Liver (tissue), 9 donors: ENCODE measurements around the gene GNG2. TPM values are rescaled to one million over a fixed set of nuclear protein-coding genes. Genes with fewer than 3 reads are reported as not detected.

Source experiments
- DNase-seq: peaks from one replicate; pipeline ENCODE4 v3.0.0-alpha.2; 2017; ENCODE audit warnings: low spot score
- H3K27ac ChIP-seq, 2 donors: one replicate each; pipeline ENCODE4 v1.7.0; 2013; ENCODE audit warnings: inconsistent platforms in 2 of 2, low read length in 2 of 2, control low read depth in 1 of 2, low read depth in 1 of 2, mild to moderate bottlenecking in 1 of 2
- H3K27me3 ChIP-seq, 4 donors: one replicate each; pipeline versions ENCODE4 v1.6.1 to v1.7.0; 2013; ENCODE audit warnings: low read length in 3 of 4, inconsistent platforms in 1 of 4, mild to moderate bottlenecking in 1 of 4, moderate library complexity in 1 of 4; ENCODE audit not compliant: control insufficient read depth in 4 of 4, insufficient read depth in 4 of 4
- H3K36me3 ChIP-seq, 4 donors: one replicate each; pipeline versions ENCODE4 v1.6.1 to v1.7.0; 2013; ENCODE audit warnings: low read length in 3 of 4, mild to moderate bottlenecking in 3 of 4, low read depth in 1 of 4, moderate library complexity in 1 of 4; ENCODE audit not compliant: control insufficient read depth in 4 of 4, insufficient read depth in 3 of 4
- H3K4me1 ChIP-seq, 4 donors: one replicate each; pipeline versions ENCODE4 v1.6.1 to v1.7.0; 2013; ENCODE audit warnings: low read length in 3 of 4, mild to moderate bottlenecking in 3 of 4, moderate library complexity in 1 of 4; ENCODE audit not compliant: control insufficient read depth in 4 of 4, insufficient read depth in 4 of 4
- H3K4me3 ChIP-seq, 3 donors: one replicate each; pipeline versions ENCODE4 v1.6.1 to v1.7.0; 2013; ENCODE audit warnings: low read length in 3 of 3, control low read depth in 1 of 3, low read depth in 1 of 3, mild to moderate bottlenecking in 1 of 3
- H3K9ac ChIP-seq, 2 donors: one replicate each; pipeline ENCODE4 v1.7.0; 2013; ENCODE audit warnings: low read length in 2 of 2, mild to moderate bottlenecking in 2 of 2, moderate library complexity in 2 of 2, control low read depth in 1 of 2, low read depth in 1 of 2
- H3K9me3 ChIP-seq, 4 donors: one replicate each; pipeline versions ENCODE4 v1.6.1 to v1.7.0; 2013; ENCODE audit warnings: low read length in 3 of 4; ENCODE audit not compliant: control insufficient read depth in 4 of 4
- ATF3 ChIP-seq: IDR thresholded peaks from 2 replicates; pipeline ENCODE4 v1.6.1; 2016; ENCODE audit warnings: antibody characterized with exemption
- FOXA1 ChIP-seq: IDR thresholded peaks from 2 replicates; pipeline ENCODE4 v1.6.1; 2016; ENCODE audit warnings: antibody characterized with exemption
- FOXA2 ChIP-seq: IDR thresholded peaks from 2 replicates; pipeline ENCODE4 v1.6.1; 2016; ENCODE audit warnings: antibody characterized with exemption
- GABPA ChIP-seq, 2 donors: IDR thresholded peaks in 1 of 2; conservative IDR thresholded peaks in 1 of 2; 2 replicates each; pipeline ENCODE4 v1.6.1; 2016; ENCODE audit warnings: antibody characterized with exemption in 2 of 2, mild to moderate bottlenecking in 1 of 2, moderate library complexity in 1 of 2
- HNF4A ChIP-seq, 2 donors: conservative IDR thresholded peaks; 2 replicates each; pipeline ENCODE4 v1.6.1; 2016; ENCODE audit warnings: antibody characterized with exemption in 2 of 2, mild to moderate bottlenecking in 2 of 2
- HNF4G ChIP-seq: IDR thresholded peaks from 2 replicates; pipeline ENCODE4 v1.6.1; 2016; ENCODE audit warnings: antibody characterized with exemption
- JUND ChIP-seq, 2 donors: IDR thresholded peaks; 2 replicates each; pipeline ENCODE4 v1.6.1; 2016; ENCODE audit warnings: antibody characterized with exemption in 2 of 2
- MAX ChIP-seq: IDR thresholded peaks from 2 replicates; pipeline ENCODE4 v1.6.1; 2016; ENCODE audit warnings: antibody characterized with exemption
- NR2F2 ChIP-seq: IDR thresholded peaks from 2 replicates; pipeline ENCODE4 v1.6.1; 2016; ENCODE audit warnings: antibody characterized with exemption
- RAD21 ChIP-seq, 2 donors: IDR thresholded peaks; 2 replicates each; pipeline ENCODE4 v1.6.1; 2016; ENCODE audit warnings: antibody characterized with exemption in 2 of 2, mild to moderate bottlenecking in 2 of 2
- REST ChIP-seq: IDR thresholded peaks from 2 replicates; pipeline ENCODE4 v1.6.1; 2016; ENCODE audit warnings: antibody characterized with exemption, mild to moderate bottlenecking
- RXRA ChIP-seq, 2 donors: IDR thresholded peaks; 2 replicates each; pipeline ENCODE4 v1.6.1; 2017 to 2018; ENCODE audit warnings: antibody characterized with exemption in 2 of 2, mild to moderate bottlenecking in 1 of 2
- SP1 ChIP-seq: IDR thresholded peaks from 2 replicates; pipeline ENCODE4 v1.6.1; 2018; ENCODE audit warnings: antibody characterized with exemption, mild to moderate bottlenecking
- TAF1 ChIP-seq: conservative IDR thresholded peaks from 2 replicates; pipeline ENCODE4 v1.6.1; 2016; ENCODE audit warnings: antibody characterized with exemption, mild to moderate bottlenecking
- YY1 ChIP-seq: IDR thresholded peaks from 2 replicates; pipeline ENCODE4 v1.6.1; 2016; ENCODE audit warnings: antibody characterized with exemption, mild to moderate bottlenecking
- ZBTB33 ChIP-seq: IDR thresholded peaks from 2 replicates; pipeline ENCODE4 v1.6.1; 2016; ENCODE audit warnings: antibody characterized with exemption
- WGBS: extraction: QIAGEN DNeasy Blood & Tissue Kit; methylation state at CpG from one replicate; pipeline ENCODE4 v1.1.7; 2013; 5-methylcytosine and 5-hydroxymethylcytosine counted together
- polyA plus RNA-seq, 2 donors: library from polyadenylated mRNA; stranded (reverse) in 1 of 2; unstranded in 1 of 2; fragments of 200-250 nt in 1 of 2; fragments of >200 nt in 1 of 2; fragmentation: Nextera tagmentation in 1 of 2; extraction: Ambion mirVana in 1 of 2; gene quantifications; one replicate each; pipeline versions ENCODE4 v1.2.1 to v1.2.3, GENCODE V29; 2013 to 2015
- total RNA-seq, 2 donors: library from RNA; depleted of rRNA; stranded (reverse); fragments of >200 nt; gene quantifications; one replicate each; pipeline ENCODE4 v1.2.3, GENCODE V29; 2014
- donor health status: healthy.
- donor health status: healthy.
- donor health status: healthy.
- donor health status: healthy.
- donor health status: healthy.

The GNG2 gene
- total and polyA plus RNA-seq, 4 donors, result 3.5 to 11.2 (median 4.4) TPM

GRCh38 chr14:51938821-51939220 lies 78.4 kb downstream of the GNG2 start:
- Histone ChIP-seq H3K27ac (no peak overlapping the region), H3K4me3 (no peak overlapping the region), H3K9ac (no peak overlapping the region), H3K4me1 (no peaks in the 10 kb centered on the region), H3K9me3 (no peaks in the 10 kb centered on the region), H3K27me3 (no peaks in the 10 kb centered on the region), H3K36me3 (no peaks in the 10 kb centered on the region)
- 67% methylated on average over 3 of the region's 3 CpGs for WGBS
- DNase-seq, result no peak
- TF ChIP-seq YY1, result no peak
- TF ChIP-seq ATF3, result no peak
- TF ChIP-seq ZBTB33, result no peak
- TF ChIP-seq RXRA (IDR thresholded peaks at IDR 0.05), result no peak
- TF ChIP-seq GABPA (IDR thresholded peaks at IDR 0.05 in 1 of 2, conservative IDR thresholded peaks at IDR 0.05 in 1 of 2), result no peak
- TF ChIP-seq JUND (IDR thresholded peaks at IDR 0.05), result no peak
- no peak for TF ChIP-seq REST
- no peak for TF ChIP-seq FOXA1
- TF ChIP-seq SP1, result no peak
- TF ChIP-seq HNF4A (conservative IDR thresholded peaks at IDR 0.05), result no peak
- no peak for TF ChIP-seq RAD21 (IDR thresholded peaks at IDR 0.05)

- Histone ChIP-seq H3K27ac (no peak overlapping the region), H3K4me3 (no peak overlapping the region), H3K9ac (no peak overlapping the region), H3K4me1 (no peaks in the 10 kb centered on the region), H3K36me3 (no peaks in the 10 kb centered on the region), H3K27me3 (no peaks in the 10 kb centered on the region), H3K9me3 (no peaks in the 10 kb centered on the region)
- TF ChIP-seq ZBTB33 (no peak), HNF4G (no peak), TAF1 (no peak), REST (no peak), MAX (no peak), JUND (IDR thresholded peaks at IDR 0.05) (no peak), GABPA (IDR thresholded peaks at IDR 0.05 in 1 of 2, conservative IDR thresholded peaks at IDR 0.05 in 1 of 2) (no peak), FOXA1 (no peak), ATF3 (no peak), FOXA2 (no peak), NR2F2 (no peak), HNF4A (conservative IDR thresholded peaks at IDR 0.05) (no peak)
- DNase-seq, result no peak
- 66% methylated on average over 6 of the region's 6 CpGs for WGBS
These were observed 78.8 kb downstream of the GNG2 start for GRCh38 chr14:51939226-51939625.
